BLaER1 (cell line): ENCODE data around the gene TSPAN3.

Source experiments
- H3K27ac ChIP-seq: shearing (Covaris generic); formaldehyde crosslinking; 2 replicates; pipeline ENCODE4 v1.8.1; 2022
- H3K27me3 ChIP-seq: shearing (Covaris generic); formaldehyde crosslinking; 2 replicates; pipeline ENCODE4 v1.8.1; 2022
- H3K36me3 ChIP-seq: shearing (Covaris generic); formaldehyde crosslinking; 2 replicates; pipeline ENCODE4 v1.8.1; 2022
- H3K4me1 ChIP-seq: shearing (Covaris generic); formaldehyde crosslinking; 2 replicates; pipeline ENCODE4 v1.8.1; 2022
- H3K4me2 ChIP-seq: shearing (Covaris generic); formaldehyde crosslinking; 2 replicates; pipeline ENCODE4 v1.8.1; 2022
- H3K4me3 ChIP-seq: shearing (Covaris generic); formaldehyde crosslinking; 2 replicates; pipeline ENCODE4 v1.8.1; 2022
- H3K9ac ChIP-seq: shearing (Covaris generic); formaldehyde crosslinking; 2 replicates; pipeline ENCODE4 v1.8.1; 2022
- H3K9me3 ChIP-seq: shearing (Covaris generic); formaldehyde crosslinking; 2 replicates; pipeline ENCODE4 v1.8.1; 2022
- H4K20me1 ChIP-seq: shearing (Covaris generic); formaldehyde crosslinking; 2 replicates; pipeline ENCODE4 v1.8.1; 2022
- Cebpa-rat ChIP-seq: shearing (Covaris generic); IDR thresholded peaks from 2 replicates; pipeline ENCODE4 v1.8.1; 2022

The TSPAN3 gene

DNA sequence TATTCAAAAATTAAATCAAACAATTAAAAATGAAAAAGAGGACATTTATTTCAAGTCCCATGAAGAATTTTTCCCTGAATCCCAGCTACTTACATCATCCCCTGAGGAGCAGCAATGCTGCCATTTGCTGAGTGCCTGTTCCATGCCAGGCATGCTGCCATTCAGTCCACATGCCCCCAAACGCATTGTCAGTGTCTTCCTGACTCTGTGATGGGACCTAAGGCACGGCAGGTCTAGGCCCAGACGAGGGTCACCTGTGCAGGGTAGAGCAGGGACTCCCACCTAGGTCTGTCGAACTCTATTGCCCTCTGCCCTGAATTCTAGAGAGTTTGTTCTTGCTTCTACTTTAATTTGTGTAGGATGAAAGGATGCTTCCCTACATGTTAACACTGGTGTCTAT lies 68.9 kb downstream of the TSPAN3 start:
- peak overlapping the region; percentile 82 for H3K4me2 ChIP-seq
- H3K27ac ChIP-seq, result no peak overlapping the region
- H3K4me1 ChIP-seq, result peaks cover 70% of the 10 kb centered on the region
- no peak overlapping the region; the same call in 1 of the 2 replicates for H3K9ac ChIP-seq
- TF ChIP-seq Cebpa-rat, result no peak
- no peak overlapping the region for H3K4me3 ChIP-seq
- no peaks in the 10 kb centered on the region for H3K36me3 ChIP-seq
- no peaks in the 10 kb centered on the region for H3K27me3 ChIP-seq
- H4K20me1 ChIP-seq, result peaks cover 27% of the 10 kb centered on the region
- H3K9me3 ChIP-seq, result no peaks in the 10 kb centered on the region

DNA sequence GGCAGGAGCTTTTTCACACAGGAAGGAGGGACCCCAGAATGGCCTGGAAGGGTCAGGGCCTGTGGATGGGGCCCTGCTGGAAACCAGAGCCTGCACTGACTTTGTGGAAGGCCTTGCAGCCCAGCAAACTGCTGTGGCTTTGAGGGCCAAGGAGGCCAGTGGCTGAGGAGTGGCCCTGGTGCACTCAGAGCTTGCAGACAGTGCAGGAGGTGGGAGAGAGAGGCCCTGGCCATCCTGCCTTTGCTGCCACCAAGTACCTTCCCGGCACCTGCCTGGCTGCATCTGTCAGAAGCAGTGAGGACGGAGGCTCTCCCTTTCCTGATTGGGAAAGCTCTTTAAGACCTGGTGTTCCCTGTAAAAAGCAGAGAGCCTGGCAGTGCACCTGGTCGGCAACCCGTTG lies 69.6 kb downstream of the TSPAN3 start:
- no peak overlapping the region for H3K4me3 ChIP-seq
- peak overlapping the region; percentile 82 for H3K4me2 ChIP-seq
- H4K20me1 ChIP-seq, result peaks cover 27% of the 10 kb centered on the region
- no peaks in the 10 kb centered on the region for H3K9me3 ChIP-seq
- no peak for TF ChIP-seq Cebpa-rat
- peaks cover 76% of the 10 kb centered on the region for H3K4me1 ChIP-seq
- H3K9ac ChIP-seq, result no peak overlapping the region
- H3K36me3 ChIP-seq, result no peaks in the 10 kb centered on the region
- no peaks in the 10 kb centered on the region for H3K27me3 ChIP-seq
- H3K27ac ChIP-seq, result no peak overlapping the region; the same call in 1 of the 2 replicates

DNA sequence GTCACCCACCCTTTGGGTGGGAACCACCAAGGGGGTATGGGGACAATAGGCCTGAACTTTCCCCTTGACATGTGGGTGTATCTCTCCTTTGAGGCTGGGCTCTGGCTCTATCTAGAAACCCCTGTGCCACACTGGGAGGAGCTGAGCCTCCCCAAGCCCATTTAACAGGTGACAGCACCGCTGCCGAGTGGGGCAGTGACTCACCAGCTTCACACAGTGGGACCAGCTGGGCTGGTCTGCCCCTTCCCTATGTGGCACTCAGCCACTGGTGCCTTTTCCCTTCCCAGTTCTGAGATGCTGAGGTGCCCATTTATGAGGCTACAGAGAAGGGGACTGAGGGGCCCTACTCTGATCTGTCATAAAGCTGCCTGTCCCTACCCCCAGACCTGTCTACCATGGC lies 70.9 kb downstream of the TSPAN3 start:
- peaks cover 87% of the 10 kb centered on the region for H3K4me1 ChIP-seq

DNA sequence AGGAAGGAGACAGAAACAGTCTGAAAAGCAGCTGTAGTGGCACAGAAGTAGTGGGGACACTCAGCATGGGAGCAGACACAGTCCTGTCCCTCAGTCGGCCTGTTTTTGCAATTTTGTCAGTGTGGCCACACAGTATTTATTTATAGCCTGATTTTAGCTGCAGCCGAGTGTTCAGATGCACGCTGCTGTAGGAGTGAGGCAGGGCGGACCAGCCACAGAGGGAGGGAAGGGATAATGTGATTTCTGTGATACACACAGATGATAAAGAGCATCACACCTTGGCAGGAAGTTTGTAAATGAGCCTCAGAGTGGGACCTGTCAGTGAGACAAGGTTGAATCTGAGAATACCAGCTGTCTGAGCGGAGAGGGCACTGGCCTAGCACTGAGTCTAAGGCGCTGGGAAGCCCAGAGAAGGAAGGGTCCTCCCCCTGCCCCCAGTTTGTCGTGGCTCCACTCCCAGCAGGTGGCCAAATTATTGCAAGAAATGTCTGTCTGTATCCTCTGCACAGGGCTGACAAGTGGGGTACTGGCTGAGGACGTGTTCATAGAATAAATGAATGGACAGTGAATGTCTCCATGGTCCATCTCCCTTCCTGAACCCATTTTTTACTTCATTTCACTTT lies 72.1 kb downstream of the TSPAN3 start:
- Histone ChIP-seq H3K9ac (no peak overlapping the region; the same call in 1 of the 2 replicates), H3K4me2 (peak overlapping the region; percentile 96), H3K9me3 (no peaks in the 10 kb centered on the region), H3K27me3 (no peaks in the 10 kb centered on the region), H3K4me1 (peaks cover 87% of the 10 kb centered on the region), H3K4me3 (no peak overlapping the region), H3K27ac (no peak overlapping the region), H3K36me3 (no peaks in the 10 kb centered on the region), H4K20me1 (peaks cover 22% of the 10 kb centered on the region)
- TF ChIP-seq Cebpa-rat, result no peak

More for the DNA sequence above, 70.9 kb downstream of the TSPAN3 start:
- no peak overlapping the region for H3K4me2 ChIP-seq
- no peaks in the 10 kb centered on the region for H3K27me3 ChIP-seq
- H3K27ac ChIP-seq, result no peak overlapping the region
- H3K9ac ChIP-seq, result no peak overlapping the region
- H3K36me3 ChIP-seq, result no peaks in the 10 kb centered on the region
- H4K20me1 ChIP-seq, result peaks cover 27% of the 10 kb centered on the region
- TF ChIP-seq Cebpa-rat, result no peak
- no peaks in the 10 kb centered on the region for H3K9me3 ChIP-seq
- no peak overlapping the region for H3K4me3 ChIP-seq

DNA sequence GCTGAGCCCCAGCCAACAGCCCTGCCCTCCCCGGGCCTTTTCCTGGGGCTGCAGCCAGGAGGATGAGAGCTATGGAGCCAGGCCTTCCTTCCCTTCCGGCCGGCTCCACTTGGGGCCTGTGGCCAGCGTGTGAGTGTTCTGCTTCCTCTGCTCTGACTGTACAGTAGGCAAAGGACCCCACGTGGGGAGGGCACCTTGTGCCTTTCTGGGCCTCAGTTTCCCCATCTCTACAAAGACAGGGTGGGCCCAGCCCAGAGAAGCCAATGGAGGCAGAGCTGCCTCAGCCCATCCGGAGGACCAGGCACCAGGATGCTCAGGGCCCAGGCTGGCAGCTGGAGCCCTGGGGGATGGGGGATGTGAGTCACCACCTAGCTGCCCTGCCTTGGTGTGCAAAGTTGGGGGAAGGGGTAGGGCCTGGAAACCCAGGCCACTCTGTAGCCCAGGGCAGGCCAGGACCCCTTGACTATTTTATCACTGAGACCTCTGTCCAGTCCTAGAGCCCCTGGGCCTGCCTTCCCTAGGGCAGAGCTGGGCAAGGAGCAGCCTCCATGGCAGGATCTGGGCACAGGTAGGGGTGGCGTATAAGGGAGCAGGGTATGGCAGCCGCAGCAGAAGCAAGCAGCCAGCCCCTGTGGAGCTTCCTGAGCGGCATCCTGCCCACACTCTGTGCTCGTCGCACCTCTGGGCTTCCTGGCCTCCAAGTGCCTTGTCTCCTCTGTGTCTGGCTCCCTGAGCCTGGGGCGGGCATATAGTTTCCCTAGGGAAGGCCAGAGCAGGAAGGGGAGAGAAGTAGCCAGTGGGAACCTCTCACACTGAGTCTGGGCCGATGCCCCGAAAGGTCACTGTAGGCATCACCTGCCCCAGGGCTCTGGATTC lies 74.1 kb downstream of the TSPAN3 start:
- Histone ChIP-seq H3K4me1 (peaks cover 86% of the 10 kb centered on the region), H3K9ac (no peak overlapping the region), H3K27ac (peak overlapping the region; percentile 93), H3K36me3 (no peaks in the 10 kb centered on the region), H3K4me3 (no peak overlapping the region), H4K20me1 (peaks cover 10% of the 10 kb centered on the region; the same call in 1 of the 2 replicates), H3K4me2 (peak overlapping the region; percentile 96), H3K27me3 (no peaks in the 10 kb centered on the region), H3K9me3 (no peaks in the 10 kb centered on the region)
- TF ChIP-seq Cebpa-rat, result no peak

DNA sequence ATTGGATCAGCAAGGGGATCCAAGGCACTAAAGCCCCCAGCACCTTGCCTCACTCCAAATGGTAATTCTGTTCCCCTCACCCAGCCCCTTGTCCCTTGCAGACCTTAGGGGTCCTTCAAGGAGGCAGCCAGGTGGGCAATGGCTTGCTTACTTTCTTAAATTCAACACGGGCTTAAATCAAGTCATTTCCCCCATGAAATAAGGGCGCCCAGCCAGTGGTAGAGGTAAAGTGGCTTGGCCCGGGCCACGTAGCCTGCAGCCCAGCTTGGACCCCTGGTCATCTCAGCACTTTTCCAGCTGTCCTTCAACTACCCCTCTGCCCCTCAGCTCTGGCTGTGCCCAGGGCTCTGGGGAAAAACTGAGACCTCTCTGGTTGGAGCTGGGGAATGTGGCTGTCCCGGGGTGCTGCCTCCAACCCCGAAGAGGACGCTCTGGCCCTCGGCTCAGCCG lies 74.8 kb downstream of the TSPAN3 start:
- no peak for TF ChIP-seq Cebpa-rat
- Histone ChIP-seq H3K4me2 (peak overlapping the region; percentile 96), H3K4me3 (peak overlapping the region; percentile 60; the same call in 1 of the 2 replicates), H3K27me3 (no peaks in the 10 kb centered on the region), H3K4me1 (peaks cover 86% of the 10 kb centered on the region), H3K36me3 (no peaks in the 10 kb centered on the region), H4K20me1 (0 out of 2 replicates have a peak, but pooled peaks cover 3% of the 10 kb centered on the region), H3K27ac (peak overlapping the region; percentile 93), H3K9ac (peak overlapping the region; percentile 83; the same call in 1 of the 2 replicates), H3K9me3 (no peaks in the 10 kb centered on the region)

DNA sequence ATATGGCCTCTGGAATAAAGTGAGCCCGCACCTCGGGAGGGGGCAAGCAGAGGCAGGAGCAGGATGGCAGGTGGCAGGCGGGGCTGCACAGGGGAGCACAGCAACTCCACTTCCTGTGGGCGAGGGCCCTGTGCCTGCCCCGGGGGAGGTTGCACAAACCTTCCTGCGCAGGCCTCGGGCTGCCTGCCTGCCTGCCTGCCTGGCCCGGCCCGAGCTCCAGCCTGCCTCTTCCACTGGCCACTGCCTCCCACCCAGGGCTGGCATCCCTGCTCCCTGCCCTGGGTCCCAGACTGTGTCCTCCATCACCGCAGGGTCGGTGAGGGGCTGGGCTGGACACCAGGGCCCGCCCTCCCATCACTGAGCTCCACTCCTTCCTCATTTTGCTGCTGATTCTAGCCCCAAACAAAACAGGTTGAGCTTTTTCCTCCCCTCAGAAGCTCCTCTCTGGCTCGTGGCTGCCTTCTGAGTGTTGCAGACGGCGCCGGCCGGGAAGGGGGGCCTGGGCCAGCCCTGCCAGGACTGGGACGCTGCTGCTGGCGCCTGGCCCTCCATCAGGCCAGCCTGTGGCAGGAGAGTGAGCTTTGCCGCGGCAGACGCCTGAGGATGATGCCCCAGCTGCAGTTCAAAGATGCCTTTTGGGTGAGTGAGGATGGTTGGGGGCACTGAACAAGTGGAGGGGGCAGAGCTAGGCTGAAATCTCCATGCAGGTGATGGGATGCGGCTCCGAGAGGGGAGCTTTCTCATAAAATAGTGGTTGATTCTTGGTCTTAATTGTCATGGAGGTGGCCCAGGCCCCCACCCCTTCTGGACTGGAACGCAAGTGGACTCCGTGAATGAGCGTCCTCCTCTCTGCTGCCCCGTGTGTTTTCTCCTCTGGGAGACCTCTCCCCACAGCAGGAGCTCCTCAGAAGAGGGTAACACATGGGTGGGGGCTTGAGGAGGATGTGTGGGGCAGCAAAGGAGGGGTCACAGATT lies 75.7 kb downstream of the TSPAN3 start, which contains the start of gene PSTPIP1:
Gene PSTPIP1 (plus strand): TSS at position 156 of the 975 bp plus-strand sequence. CDS start 448 bp downstream, at position 604.
- Histone ChIP-seq H3K4me1 (peaks cover 87% of the 10 kb centered on the region), H3K9ac (peak within 1 kb of the TSS; percentile 83), H3K27me3 (no peaks in the 10 kb centered on the region), H4K20me1 (no peaks in the 10 kb centered on the region), H3K4me2 (peak within 1 kb of the TSS; percentile 96), H3K4me3 (peak within 1 kb of the TSS; percentile 60), H3K27ac (peak within 1 kb of the TSS; percentile 93), H3K9me3 (no peaks in the 10 kb centered on the region), H3K36me3 (no peaks in the 10 kb centered on the region)
- TF ChIP-seq Cebpa-rat, result peak; percentile 51; the same call in 1 of the 2 replicates

DNA sequence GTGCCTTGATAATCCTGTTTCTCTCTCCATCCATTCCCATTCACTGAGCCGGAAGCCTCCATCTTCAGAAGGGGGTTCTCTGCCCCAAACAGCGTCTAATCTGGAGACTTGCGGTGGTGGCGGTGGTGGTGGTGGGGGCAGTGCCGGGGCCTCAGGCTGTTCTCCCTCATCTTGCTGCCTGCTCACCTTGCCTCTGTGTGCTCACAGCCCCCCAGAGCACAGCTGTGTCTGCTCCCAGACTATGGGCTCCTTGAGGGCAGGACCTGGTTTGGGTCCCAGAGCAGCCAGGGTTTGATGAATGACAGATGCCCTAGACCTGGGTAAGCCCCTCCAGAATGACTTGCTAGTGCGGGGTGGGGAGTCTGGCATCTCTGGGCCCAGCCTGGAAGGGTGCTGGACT lies 76.4 kb downstream of the TSPAN3 start:
- Histone ChIP-seq H3K4me3 (peak overlapping the region; percentile 60), H3K4me2 (peak overlapping the region; percentile 96), H3K4me1 (peaks cover 94% of the 10 kb centered on the region), H3K27ac (peak overlapping the region; percentile 93), H4K20me1 (no peaks in the 10 kb centered on the region), H3K9ac (peak overlapping the region; percentile 83), H3K27me3 (no peaks in the 10 kb centered on the region), H3K36me3 (no peaks in the 10 kb centered on the region), H3K9me3 (no peaks in the 10 kb centered on the region)
- TF ChIP-seq Cebpa-rat, result no peak

DNA sequence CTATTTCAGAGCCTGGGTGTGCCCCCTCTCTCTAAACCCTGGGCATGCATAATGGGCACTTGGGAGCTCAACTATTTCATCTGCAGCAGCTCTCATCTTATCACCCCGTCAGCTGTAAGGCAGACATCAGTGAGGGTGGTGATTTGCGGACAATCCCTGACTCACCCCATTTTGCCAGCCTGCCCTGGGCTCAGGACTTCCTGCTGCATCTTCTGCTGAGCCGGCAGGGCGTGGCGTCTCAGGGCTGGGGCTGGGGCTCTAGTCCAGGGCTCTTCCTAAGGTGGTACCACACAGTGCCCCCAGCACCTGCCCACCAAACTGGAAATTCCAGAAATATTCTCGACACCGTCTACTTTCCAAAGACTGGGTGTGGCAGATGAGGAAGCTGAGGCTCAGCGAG lies 76.9 kb downstream of the TSPAN3 start:
- TF ChIP-seq Cebpa-rat, result no peak
- Histone ChIP-seq H3K4me3 (no peak overlapping the region), H3K4me2 (peak overlapping the region; percentile 96), H4K20me1 (no peaks in the 10 kb centered on the region), H3K27ac (peak overlapping the region; percentile 93; the same call in 1 of the 2 replicates), H3K9me3 (no peaks in the 10 kb centered on the region), H3K4me1 (peaks cover 99% of the 10 kb centered on the region), H3K36me3 (no peaks in the 10 kb centered on the region), H3K27me3 (no peaks in the 10 kb centered on the region), H3K9ac (no peak overlapping the region)
